Ovary (tissue), 3 donors: ENCODE results near the gene UTP4.

Source experiments
- CTCF ChIP-seq, 3 donors: fragments of 450-650 bp in 2 of 3; fragments of 200-600 bp in 1 of 3; IDR thresholded peaks; one replicate each; pipeline versions ENCODE4 v1.5.1 to v1.8.0; 2016 to 2022; ENCODE audit warnings: antibody characterized with exemption in 3 of 3, mild to moderate bottlenecking in 1 of 3
- POLR2A ChIP-seq: fragments of 450-650 bp; IDR thresholded peaks from one replicate; pipeline ENCODE4 v1.6.1; 2017; ENCODE audit warnings: antibody characterized with exemption, mild to moderate bottlenecking, moderate library complexity
- donor health status: DM: no; HTN: no; CAD: no.

DNA sequence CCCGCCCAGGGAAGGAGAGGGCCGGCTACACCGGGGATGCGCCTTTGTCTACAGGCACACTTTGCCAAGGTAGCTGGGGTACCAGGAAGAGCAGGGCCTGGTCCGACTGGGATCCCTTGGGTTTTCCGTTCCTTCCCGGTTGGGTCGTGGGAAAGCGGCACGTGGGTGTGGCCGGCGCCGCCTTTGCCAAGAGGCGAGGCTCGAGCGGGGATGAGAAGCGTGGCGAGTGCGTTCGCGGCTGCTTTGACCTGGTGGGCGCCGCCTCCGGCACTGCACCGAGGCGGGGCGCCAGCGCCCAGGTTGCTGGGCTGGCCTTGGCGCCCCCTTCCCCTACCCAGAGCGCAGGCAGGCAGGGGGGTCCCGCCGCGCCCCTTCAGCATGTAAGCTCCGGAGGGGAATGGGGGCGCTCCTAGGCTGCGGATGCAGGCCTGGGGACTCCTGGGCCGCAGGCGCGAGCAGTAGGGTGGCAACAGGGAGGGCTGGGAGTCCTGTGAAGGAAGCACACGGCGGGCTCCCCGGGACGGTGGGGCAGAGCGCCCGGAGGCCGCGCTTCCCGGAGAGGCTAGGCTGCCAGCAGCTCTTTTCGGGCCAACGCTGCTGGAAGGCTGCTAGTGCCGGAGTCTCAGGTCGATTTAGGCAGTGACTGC, 25.0 kb upstream of the UTP4 start:
- TF ChIP-seq POLR2A (no peak), CTCF (IDR thresholded peaks at IDR 0.05) (no peak)
